Esophagus squamous epithelium (tissue), 5 donors: ENCODE measurements around the gene ENDOV. TPM values are rescaled to one million over a fixed set of nuclear protein-coding genes. Genes with fewer than 3 reads are reported as not detected.

Source experiments
- DNase-seq: peaks from one replicate; lab custom pipeline; 2025; lab: John Stamatoyannopoulos, UW
- H3K27ac ChIP-seq, 4 donors: fragments of 200-600 bp; sonication (generic); one replicate each; pipeline ENCODE4 v1.5.1; 2016 to 2019; ENCODE audit warnings: mild to moderate bottlenecking in 1 of 4
- H3K27me3 ChIP-seq, 4 donors: fragments of 200-600 bp; sonication (generic); 1 replicate in 3 of 4; 2 replicates in 1 of 4; pipeline versions ENCODE4 v1.5.1 to v1.6.0; 2017 to 2021; ENCODE audit warnings: antibody characterized with exemption in 1 of 4
- H3K36me3 ChIP-seq, 3 donors: fragments of 200-600 bp; sonication (generic); one replicate each; pipeline ENCODE4 v1.5.1; 2016 to 2019
- H3K4me1 ChIP-seq, 3 donors: fragments of 200-600 bp; sonication (generic); one replicate each; pipeline ENCODE4 v1.5.1; 2017 to 2019
- H3K4me3 ChIP-seq, 4 donors: fragments of 200-600 bp; sonication (generic); 1 replicate in 3 of 4; 2 replicates in 1 of 4; pipeline ENCODE4 v1.5.1; 2016 to 2019; ENCODE audit warnings: mild to moderate bottlenecking in 2 of 4, moderate library complexity in 1 of 4
- H3K9me3 ChIP-seq, 3 donors: fragments of 200-600 bp; sonication (generic); one replicate each; pipeline ENCODE4 v1.5.1; 2016 to 2019
- CTCF ChIP-seq, 6 experiments: fragments of 450-650 bp in 4 of 6; fragments of 200-600 bp in 2 of 6; sonication (generic) in 2 of 6; IDR thresholded peaks; one replicate each; pipeline ENCODE4 v1.5.1; 2016 to 2019; ENCODE audit warnings: antibody characterized with exemption in 6 of 6, mild to moderate bottlenecking in 4 of 6, moderate library complexity in 4 of 6
- POLR2A ChIP-seq, 4 donors: fragments of 450-650 bp; IDR thresholded peaks; one replicate each; pipeline ENCODE4 v1.6.1; 2017; ENCODE audit warnings: antibody characterized with exemption in 4 of 4, mild to moderate bottlenecking in 4 of 4, moderate library complexity in 3 of 4
- WGBS, 2 donors: methylation state at CpG; one replicate each; pipeline ENCODE4 v1.1.5; 2018; 5-methylcytosine and 5-hydroxymethylcytosine counted together
- intact Hi-C: fragments of 100-400 bp; cut with DNase I; formaldehyde crosslinking; loops from one replicate; pipeline ENCODE4 v1.15.0; 2022
- total RNA-seq, 4 donors: library from RNA; depleted of rRNA; stranded (reverse); fragments of >200 nt; gene quantifications; one replicate each; pipeline ENCODE4 v1.1.0, GENCODE V29; 2016
- donor health status: DM: yes; HTN: yes; CAD: no.

Gene ENDOV
- total RNA-seq, 4 donors from 2014 or later: 7.4 to 16.0 (median 14.5) TPM

GRCh38 chr17:80382446-80382845, 32.5 kb upstream of the ENDOV start:
- Histone ChIP-seq H3K36me3 (peaks cover 49 to 100% (median 89%) of the 10 kb centered on the region in 3 donors), H3K9me3 (no peaks in the 10 kb centered on the region), H3K4me1 (no peaks in the 10 kb centered on the region), H3K4me3 (no peak overlapping the region), H3K27ac (no peak overlapping the region), H3K27me3 (no peaks in the 10 kb centered on the region)
- 90 to 95% methylated on average over 3 of the region's 3 CpGs for WGBS, 2 donors
- intact Hi-C loops: no loop called here
- DNase-seq: no peak
- TF ChIP-seq CTCF (IDR thresholded peaks at IDR 0.05) (no peak), POLR2A (IDR thresholded peaks at IDR 0.05) (no peak)

GRCh38 chr17:80382956-80383355, 32.0 kb upstream of the ENDOV start:
- DNase-seq: no peak
- no peak for TF ChIP-seq CTCF (IDR thresholded peaks at IDR 0.05)
- TF ChIP-seq POLR2A (IDR thresholded peaks at IDR 0.05): no peak
- no peak overlapping the region for H3K4me3 ChIP-seq
- H3K36me3 ChIP-seq: peaks cover 49 to 100% (median 88%) of the 10 kb centered on the region in 3 donors
- intact Hi-C loops: no loop called here
- H3K9me3 ChIP-seq: no peaks in the 10 kb centered on the region
- H3K27me3 ChIP-seq: no peaks in the 10 kb centered on the region
- H3K4me1 ChIP-seq: no peaks in the 10 kb centered on the region
- H3K27ac ChIP-seq: no peak overlapping the region
- 91 to 93% methylated on average over 7 to 8 of the region's 8 CpGs for WGBS, 2 donors

GRCh38 chr17:80384078-80384960, 30.6 kb upstream of the ENDOV start:
- H3K9me3 ChIP-seq: no peaks in the 10 kb centered on the region
- DNase-seq: no peak
- H3K36me3 ChIP-seq: peaks cover 60 to 100% (median 87%) of the 10 kb centered on the region in 3 donors
- H3K27ac ChIP-seq: no peak overlapping the region
- WGBS, 2 donors: 76 to 82% methylated on average over 22 to 24 of the region's 24 CpGs
- intact Hi-C loops: no loop called here
- no peak for TF ChIP-seq POLR2A (IDR thresholded peaks at IDR 0.05)
- TF ChIP-seq CTCF (IDR thresholded peaks at IDR 0.05): no peak
- H3K4me3 ChIP-seq: no peak overlapping the region
- no peaks in the 10 kb centered on the region for H3K4me1 ChIP-seq
- no peaks in the 10 kb centered on the region for H3K27me3 ChIP-seq

GRCh38 chr17:80385046-80385445, 29.9 kb upstream of the ENDOV start:
- Histone ChIP-seq H3K4me1 (no peaks in the 10 kb centered on the region), H3K27ac (no peak overlapping the region), H3K27me3 (no peaks in the 10 kb centered on the region), H3K4me3 (no peak overlapping the region), H3K9me3 (no peaks in the 10 kb centered on the region), H3K36me3 (peaks cover 68 to 100% (median 87%) of the 10 kb centered on the region in 3 donors)
- 85 to 88% methylated on average over 4 to 7 of the region's 9 CpGs for WGBS, 2 donors
- no peak for TF ChIP-seq POLR2A (IDR thresholded peaks at IDR 0.05)
- no peak for TF ChIP-seq CTCF (IDR thresholded peaks at IDR 0.05)
- no peak for DNase-seq
- intact Hi-C loops: no loop called here

GRCh38 chr17:80386341-80386740, 28.6 kb upstream of the ENDOV start:
- no peaks in the 10 kb centered on the region for H3K9me3 ChIP-seq
- no peaks in the 10 kb centered on the region for H3K27me3 ChIP-seq
- H3K36me3 ChIP-seq: peaks cover 59 to 100% (median 87%) of the 10 kb centered on the region in 3 donors
- no peak overlapping the region for H3K4me3 ChIP-seq
- no peaks in the 10 kb centered on the region for H3K4me1 ChIP-seq
- WGBS, 2 donors: 95 to 100% methylated on average over 5 to 11 of the region's 14 CpGs
- no peak for TF ChIP-seq CTCF (IDR thresholded peaks at IDR 0.05)
- no peak for TF ChIP-seq POLR2A (IDR thresholded peaks at IDR 0.05)
- H3K27ac ChIP-seq: no peak overlapping the region
- DNase-seq: no peak
- intact Hi-C loops: no loop called here
